ENCODE measurements around the gene CHN1.

The CHN1 gene

DNA sequence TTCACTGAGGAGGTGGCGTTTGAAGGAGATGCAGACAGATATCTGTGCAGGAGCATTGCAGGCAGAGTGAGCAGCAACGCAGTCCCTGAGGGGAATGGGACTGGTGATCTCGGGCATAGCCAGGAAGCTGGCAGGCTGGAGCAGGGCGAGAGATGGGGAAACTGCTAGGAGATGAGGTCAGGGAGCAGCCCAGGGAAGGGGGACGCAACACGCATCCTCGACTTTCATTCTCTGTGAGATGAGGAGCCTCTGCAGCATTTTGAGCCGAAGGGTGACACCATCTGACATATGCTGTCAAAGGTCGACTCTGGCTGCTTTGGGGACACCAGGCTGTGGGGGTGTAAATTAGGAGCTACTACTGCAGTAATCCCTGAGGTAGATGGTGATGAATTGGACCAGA is 236.6 kb downstream of the CHN1 start:
- H3K27ac ChIP-seq, result no peak overlapping the region
- DNase-seq (ENCODE audit: low spot score), result no peak
- H3K4me3 ChIP-seq, result no peak overlapping the region
- TF ChIP-seq, protein P1, sequence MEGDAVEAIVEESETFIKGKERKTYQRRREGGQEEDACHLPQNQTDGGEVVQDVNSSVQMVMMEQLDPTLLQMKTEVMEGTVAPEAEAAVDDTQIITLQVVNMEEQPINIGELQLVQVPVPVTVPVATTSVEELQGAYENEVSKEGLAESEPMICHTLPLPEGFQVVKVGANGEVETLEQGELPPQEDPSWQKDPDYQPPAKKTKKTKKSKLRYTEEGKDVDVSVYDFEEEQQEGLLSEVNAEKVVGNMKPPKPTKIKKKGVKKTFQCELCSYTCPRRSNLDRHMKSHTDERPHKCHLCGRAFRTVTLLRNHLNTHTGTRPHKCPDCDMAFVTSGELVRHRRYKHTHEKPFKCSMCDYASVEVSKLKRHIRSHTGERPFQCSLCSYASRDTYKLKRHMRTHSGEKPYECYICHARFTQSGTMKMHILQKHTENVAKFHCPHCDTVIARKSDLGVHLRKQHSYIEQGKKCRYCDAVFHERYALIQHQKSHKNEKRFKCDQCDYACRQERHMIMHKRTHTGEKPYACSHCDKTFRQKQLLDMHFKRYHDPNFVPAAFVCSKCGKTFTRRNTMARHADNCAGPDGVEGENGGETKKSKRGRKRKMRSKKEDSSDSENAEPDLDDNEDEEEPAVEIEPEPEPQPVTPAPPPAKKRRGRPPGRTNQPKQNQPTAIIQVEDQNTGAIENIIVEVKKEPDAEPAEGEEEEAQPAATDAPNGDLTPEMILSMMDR (IDR thresholded peaks at IDR 0.05), result no peak

DNA sequence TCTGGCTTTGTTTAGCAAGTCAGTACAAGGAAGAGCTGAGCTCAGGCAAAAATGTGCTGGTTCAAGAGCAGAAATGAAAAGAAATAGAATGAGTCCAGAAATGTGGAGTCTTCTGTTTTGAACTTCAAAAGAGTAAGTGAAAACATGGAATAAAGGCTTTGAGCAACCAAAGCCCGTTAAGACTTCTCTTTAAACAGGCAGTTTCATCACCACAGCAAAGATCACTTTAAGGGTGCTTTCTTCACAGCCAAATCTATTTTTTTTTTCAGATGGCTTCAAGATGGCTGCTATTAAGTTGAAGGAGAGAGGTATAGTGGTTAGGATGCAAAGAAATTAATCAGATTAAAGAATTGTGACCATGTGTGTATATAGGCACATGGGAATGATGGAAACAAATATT is 238.9 kb downstream of the CHN1 start:
- no peak overlapping the region for H3K27ac ChIP-seq
- no peak overlapping the region for H3K4me3 ChIP-seq
- no peak for DNase-seq (ENCODE audit: low spot score)
- TF ChIP-seq, protein P1 (IDR thresholded peaks at IDR 0.05), result no peak

DNA sequence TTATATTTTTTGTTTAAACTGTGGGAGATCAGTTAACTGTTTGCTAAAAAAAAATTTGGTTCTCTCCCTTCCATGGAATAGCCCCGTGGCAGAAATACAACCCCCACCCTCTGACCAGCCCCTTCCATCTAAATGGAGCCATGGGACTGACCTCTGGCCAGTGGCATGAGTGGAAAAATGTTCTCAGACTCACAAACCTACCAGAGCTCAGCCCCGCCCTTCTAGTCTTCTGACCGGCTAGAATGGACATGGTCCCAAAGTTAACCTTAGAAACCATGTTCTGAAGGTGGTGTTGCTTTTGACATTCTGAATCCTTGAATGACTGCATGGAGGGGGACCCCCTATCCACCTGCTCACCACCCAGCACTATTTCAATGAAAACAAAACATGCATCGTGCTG is 239.6 kb downstream of the CHN1 start:
- Histone ChIP-seq H3K4me3 (no peak overlapping the region), H3K27ac (no peak overlapping the region)
- DNase-seq (ENCODE audit: low spot score), result no peak
- TF ChIP-seq, protein P1 (IDR thresholded peaks at IDR 0.05), result no peak

DNA sequence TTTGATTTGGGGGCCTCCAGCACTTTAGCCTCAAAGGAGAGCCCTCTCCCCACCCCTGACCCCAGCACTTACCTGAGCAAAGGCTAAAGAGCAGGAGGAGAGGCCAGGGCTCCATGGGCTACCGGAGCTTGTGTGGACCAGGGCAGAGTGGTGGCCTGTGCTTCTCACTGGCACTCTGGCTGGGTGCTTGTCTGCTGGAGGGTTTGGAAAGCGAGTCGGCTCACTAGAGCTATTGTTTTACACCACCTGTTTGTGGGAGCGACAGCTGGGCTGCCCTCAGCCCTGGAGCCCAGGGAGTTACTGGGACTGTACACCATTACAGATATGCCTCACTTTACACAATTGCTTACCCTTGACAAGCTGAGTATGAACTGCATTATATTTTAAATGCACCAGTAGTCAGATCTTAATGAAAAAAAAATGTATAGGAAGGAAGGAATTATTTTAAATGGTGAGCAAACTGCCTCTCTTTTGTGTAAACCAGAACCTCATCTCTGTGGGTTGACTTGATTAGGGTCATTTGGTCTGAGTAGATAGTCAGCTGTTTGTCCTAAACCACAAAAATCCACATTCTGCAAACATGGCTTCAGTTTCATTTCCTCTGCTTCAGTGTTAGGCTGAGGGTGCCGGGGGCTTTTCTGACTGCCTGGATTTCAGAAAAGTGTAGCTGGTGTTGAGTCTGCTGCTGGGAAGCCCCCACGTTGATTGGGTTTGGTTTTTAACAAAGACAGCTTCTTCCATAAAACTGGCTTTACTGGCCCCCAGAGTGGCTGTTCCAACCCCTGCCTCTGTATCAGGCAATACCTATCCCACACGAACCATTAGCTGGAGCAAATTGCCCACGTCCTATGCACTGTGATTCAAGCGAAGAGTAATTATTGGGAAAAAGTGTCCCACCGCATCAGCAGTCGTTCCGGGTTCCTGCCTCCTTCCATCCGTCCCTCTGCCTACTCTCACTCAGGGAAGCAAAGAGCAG is 240.6 kb downstream of the CHN1 start, which contains the start of gene CHRNA1:
CHRNA1 (minus strand) TSS at position 193 of the 976 bp plus-strand sequence; CDS start at position 115, 78 bp downstream.
- Histone ChIP-seq H3K27ac (no peak within 1 kb of the TSS), H3K4me3 (no peak within 1 kb of the TSS)
- no peak for DNase-seq (ENCODE audit: low spot score)
- TF ChIP-seq, protein P1 (IDR thresholded peaks at IDR 0.05), result no peak

DNA sequence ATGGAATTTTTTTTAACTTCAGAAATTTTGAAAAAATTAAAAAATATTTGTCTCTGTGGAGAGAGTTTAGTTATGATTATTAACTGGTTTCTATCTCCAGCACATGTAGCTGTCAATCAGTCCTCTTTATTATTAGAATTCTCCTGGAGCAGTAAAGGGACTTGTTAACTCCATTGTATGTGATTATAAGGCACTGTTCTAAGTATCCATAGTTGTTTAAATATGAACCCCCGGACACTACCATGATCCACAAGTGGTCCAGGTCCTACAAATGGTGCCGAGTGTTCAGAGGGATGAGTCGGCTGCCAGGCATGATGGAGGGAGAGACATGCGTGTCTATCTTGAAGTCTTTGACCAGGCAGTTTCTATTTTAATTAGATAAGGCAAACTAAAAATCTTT is 241.4 kb downstream of the CHN1 start:
- TF ChIP-seq, protein P1 (IDR thresholded peaks at IDR 0.05), result no peak
- no peak overlapping the region for H3K27ac ChIP-seq
- no peak for DNase-seq (ENCODE audit: low spot score)
- no peak overlapping the region for H3K4me3 ChIP-seq

DNA sequence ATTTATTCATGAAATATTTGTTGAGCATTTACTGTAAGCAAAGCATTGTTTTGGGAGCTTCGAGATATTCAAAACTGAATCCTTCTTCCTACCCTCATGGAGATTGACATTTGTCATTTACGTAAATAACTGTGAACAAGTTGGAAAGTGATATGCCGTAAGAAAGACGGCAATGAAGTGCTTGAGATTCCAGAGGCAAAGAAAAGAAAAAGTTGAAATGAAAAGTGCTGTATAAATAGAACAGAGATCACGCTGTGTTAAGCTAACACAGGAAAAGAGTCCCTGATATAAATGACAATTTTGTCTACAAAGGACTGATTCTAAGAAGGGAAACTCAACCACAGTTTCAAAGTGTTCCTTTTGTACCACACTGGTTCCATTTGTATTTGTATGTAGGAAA is 242.7 kb downstream of the CHN1 start:
- Histone ChIP-seq H3K4me3 (no peak overlapping the region), H3K27ac (no peak overlapping the region)
- DNase-seq (ENCODE audit: low spot score), result no peak
- TF ChIP-seq, protein P1 (IDR thresholded peaks at IDR 0.05), result no peak

DNA sequence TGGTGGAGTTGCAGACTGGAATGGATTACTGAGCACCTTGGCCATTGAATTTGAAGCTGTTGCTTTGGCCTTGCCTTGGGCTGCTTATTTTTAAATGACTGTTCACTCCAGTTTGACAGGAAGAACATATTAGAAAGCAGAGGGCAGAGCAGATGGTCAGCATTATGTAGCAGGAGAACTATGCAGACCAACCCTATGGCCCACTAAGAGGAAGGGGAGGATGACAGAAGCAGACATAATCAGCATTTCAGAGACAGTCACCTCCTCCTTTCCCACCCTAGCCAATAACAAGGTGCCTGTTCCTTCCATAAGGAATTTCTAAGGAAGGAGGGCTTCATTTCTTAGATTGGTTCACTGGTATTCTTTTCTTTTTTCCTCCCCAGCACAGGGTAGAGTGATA is 243.3 kb downstream of the CHN1 start:
- TF ChIP-seq, protein P1 (IDR thresholded peaks at IDR 0.05), result no peak

More for the DNA sequence above, 243.3 kb downstream of the CHN1 start:
- H3K4me3 ChIP-seq, result no peak overlapping the region
- H3K27ac ChIP-seq, result no peak overlapping the region
- no peak for DNase-seq (ENCODE audit: low spot score)
